ELF-1 (cell line): ENCODE data around the gene RNU2-1.
"Not testable (repeated sequence)": the region's sequence is repeated elsewhere in the genome, so short reads cannot be mapped to it uniquely, and the experiment has no call there.

ENCODE experiments used
- DNase-seq: peaks from one replicate; pipeline ENCODE4 v3.0.0-alpha.2; 2016; ENCODE audit warnings: low read depth, low spot score

The RNU2-1 gene

GRCh38 chr17:43233877-43234276 is at the start of gene RNU2-1:
Gene RNU2-1, minus strand, starts transcription at chr17:43233977.
- not testable (repeated sequence) for DNase-seq

- DNase-seq: not testable (repeated sequence)
Observed at GRCh38 chr17:43272914-43273313, 39.1 kb upstream of the RNU2-1 start.

GRCh38 chr17:43272483-43272882 is 38.7 kb upstream of the RNU2-1 start:
- not testable (repeated sequence) for DNase-seq

GRCh38 chr17:43270552-43271504 is 37.1 kb upstream of the RNU2-1 start:
- DNase-seq: not testable (repeated sequence)

DNA sequence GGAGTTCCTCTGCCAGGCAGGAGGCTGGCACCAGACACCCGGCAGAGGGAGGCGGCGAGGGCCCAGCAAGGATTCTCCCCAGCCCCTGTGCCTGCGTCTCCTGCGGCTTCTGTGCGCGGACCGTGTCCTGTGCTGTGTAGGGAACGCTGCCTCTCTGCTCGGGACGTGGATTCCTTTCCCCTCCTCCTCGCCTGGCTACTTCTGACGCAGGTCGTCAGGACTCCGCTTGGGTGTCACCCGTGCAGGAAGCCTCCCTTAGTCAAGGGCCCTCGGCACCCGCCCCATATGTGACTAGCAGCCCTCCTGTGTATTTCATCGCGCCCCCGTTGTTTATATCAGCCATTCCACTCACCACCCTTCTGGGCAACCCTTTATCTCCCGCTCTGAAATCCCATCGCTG is 12.7 kb upstream of the RNU2-1 start:
- not testable (repeated sequence) for DNase-seq

- not testable (repeated sequence) for DNase-seq
Observed at GRCh38 chr17:43240596-43241352, 7.0 kb upstream of the RNU2-1 start.

- DNase-seq: not testable (repeated sequence)
Observed at GRCh38 chr17:43239597-43239996, 5.8 kb upstream of the RNU2-1 start.

DNA sequence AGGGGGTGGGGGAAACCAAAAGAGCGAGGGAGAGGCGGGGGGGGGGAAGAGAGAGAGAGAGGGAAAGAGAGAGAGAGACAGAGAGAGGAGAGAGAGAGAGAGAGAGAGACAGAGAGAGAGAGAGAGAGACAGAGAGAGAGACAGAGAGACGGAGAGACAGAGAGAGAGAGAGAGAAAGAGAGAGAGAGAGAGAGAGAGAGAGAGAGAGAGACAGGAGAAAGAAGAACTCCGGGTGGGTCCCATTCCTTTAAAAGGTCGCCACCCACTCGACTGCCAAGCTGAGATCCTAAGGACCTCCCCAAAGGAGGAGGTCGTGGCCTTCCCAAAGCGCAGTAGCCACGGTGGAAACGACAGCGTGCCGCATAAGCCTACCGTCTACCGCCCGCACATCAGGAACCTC is 514 bp downstream of the RNU2-1 start:
- DNase-seq: not testable (repeated sequence)

GRCh38 chr17:43232021-43232699 is 1.6 kb downstream of the RNU2-1 start:
- not testable (repeated sequence) for DNase-seq

GRCh38 chr17:43231205-43232020 is 2.4 kb downstream of the RNU2-1 start:
- DNase-seq: not testable (repeated sequence)

- DNase-seq: not testable (repeated sequence)
Observed at GRCh38 chr17:43228020-43228782, 5.6 kb downstream of the RNU2-1 start, which contains the start of gene CCDC200. Gene CCDC200, minus strand, starts transcription at chr17:43228623. Its CDS starts 69 bp downstream, at chr17:43228554.

DNA sequence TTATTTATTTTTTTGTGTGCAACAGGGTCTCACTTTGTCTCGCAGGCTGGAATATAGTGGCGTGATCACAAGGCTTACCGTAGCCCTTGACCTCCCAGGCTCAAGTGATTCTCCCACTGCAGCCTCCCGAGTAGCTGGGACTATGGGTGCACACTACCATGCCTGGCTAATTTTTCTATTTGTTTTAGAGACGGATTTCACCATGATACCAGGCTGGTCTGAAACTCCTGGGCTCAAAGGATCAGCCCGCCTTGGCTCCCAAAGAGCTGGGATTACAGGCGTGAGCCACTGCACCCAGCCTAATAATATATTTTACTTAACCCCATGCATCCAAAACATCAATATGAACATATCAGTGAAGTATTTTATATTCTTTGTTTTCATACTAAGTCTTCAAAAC is 7.4 kb downstream of the RNU2-1 start:
- no peak for DNase-seq

- DNase-seq: no peak
Observed at GRCh38 chr17:43224146-43224705, 9.6 kb downstream of the RNU2-1 start.

GRCh38 chr17:43220511-43221125 is 13.2 kb downstream of the RNU2-1 start:
- no peak for DNase-seq

DNA sequence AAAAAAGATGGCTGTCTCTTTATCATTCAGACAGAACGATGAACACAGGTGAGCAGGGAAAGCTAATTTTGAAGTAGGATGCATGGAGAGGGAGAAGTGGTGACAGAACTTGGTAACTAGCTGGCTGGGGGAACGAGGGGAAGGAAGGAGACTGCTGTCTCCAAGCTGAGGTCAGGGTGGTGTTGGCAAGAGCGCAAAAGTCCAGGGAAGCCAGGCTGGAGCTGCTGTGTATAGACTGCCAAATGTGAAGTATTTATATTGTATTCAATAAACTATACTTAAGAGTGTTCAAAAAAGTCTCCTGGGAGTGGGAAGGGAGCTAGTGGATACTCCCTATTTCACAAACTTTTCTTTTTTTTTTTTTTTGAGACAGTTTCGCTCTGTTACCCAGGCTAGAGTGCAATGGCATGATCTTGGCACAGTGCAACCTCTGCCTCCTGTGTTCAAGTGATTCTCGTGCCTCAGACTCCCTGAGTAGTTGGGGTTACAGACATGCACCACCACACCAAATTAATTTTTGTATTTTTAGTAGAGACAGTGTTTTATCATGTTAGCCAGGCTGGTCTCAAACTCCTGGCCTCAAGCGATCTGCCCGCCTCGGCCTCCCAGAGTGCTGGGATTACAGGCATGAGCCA is 13.9 kb downstream of the RNU2-1 start:
- DNase-seq: no peak

DNA sequence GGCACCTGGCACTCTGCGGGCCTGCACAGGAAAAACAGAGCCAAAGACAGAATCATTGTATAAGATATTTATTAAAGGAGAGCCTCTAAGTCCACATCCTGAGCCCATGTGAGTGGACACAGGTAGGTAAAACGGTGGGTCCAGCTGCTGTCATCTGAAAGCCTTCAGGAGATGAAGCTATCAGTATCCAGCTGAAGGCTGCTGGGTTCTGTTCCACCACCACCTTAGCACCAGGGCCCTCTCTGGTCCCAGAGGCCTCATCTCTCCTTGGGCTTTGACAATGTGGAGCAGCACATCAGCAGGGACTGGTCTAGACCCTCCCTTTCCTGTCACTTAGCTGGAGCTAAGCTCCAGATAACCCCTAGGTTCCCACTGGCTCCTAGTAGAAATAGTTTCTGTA is 14.8 kb downstream of the RNU2-1 start:
- DNase-seq: no peak

- no peak for DNase-seq
Observed at GRCh38 chr17:43217614-43218087, 16.1 kb downstream of the RNU2-1 start.

GRCh38 chr17:43216762-43217613 is 16.8 kb downstream of the RNU2-1 start:
- no peak for DNase-seq
